NCI-H510A treated with DMSO at 0.1 percent for 48 hours (cell line): ENCODE results near the gene SLC26A5.
"Not testable (repeated sequence)": the region's sequence is repeated elsewhere in the genome, so short reads cannot be mapped to it uniquely, and the experiment has no call there.

Experiments used
- DNase-seq: peaks from one replicate; lab custom pipeline; 2025; lab: John Stamatoyannopoulos, UW

The SLC26A5 gene

GRCh38 chr7:103405789-103406613 lies 40.0 kb downstream of the SLC26A5 start:
- DNase-seq = not testable (repeated sequence)

GRCh38 chr7:103399687-103400086 lies 46.3 kb downstream of the SLC26A5 start:
- DNase-seq = not testable (repeated sequence)

- no peak for DNase-seq
Measured at GRCh38 chr7:103398483-103399127, 47.4 kb downstream of the SLC26A5 start.

- DNase-seq = no peak
Measured at GRCh38 chr7:103396471-103396870, 49.5 kb downstream of the SLC26A5 start.

GRCh38 chr7:103395071-103395470 lies 50.9 kb downstream of the SLC26A5 start:
- DNase-seq = no peak

- no peak for DNase-seq
Measured at GRCh38 chr7:103394566-103394965, 51.4 kb downstream of the SLC26A5 start.

GRCh38 chr7:103391976-103392375 lies 54.0 kb downstream of the SLC26A5 start:
- DNase-seq = no peak

- DNase-seq = no peak
Measured at GRCh38 chr7:103391150-103391549, 54.9 kb downstream of the SLC26A5 start.

GRCh38 chr7:103389263-103389662 lies 56.7 kb downstream of the SLC26A5 start:
- no peak for DNase-seq

GRCh38 chr7:103388469-103389140 lies 57.4 kb downstream of the SLC26A5 start:
- DNase-seq = no peak

- DNase-seq = no peak
Measured at GRCh38 chr7:103387242-103387641, 58.8 kb downstream of the SLC26A5 start.

GRCh38 chr7:103382032-103382402 lies 64.0 kb downstream of the SLC26A5 start:
- no peak for DNase-seq

GRCh38 chr7:103381280-103382031 lies 64.6 kb downstream of the SLC26A5 start:
- no peak for DNase-seq

GRCh38 chr7:103380395-103381191 lies 65.4 kb downstream of the SLC26A5 start:
- DNase-seq = no peak

- no peak for DNase-seq
Measured at GRCh38 chr7:103379270-103379975, 66.6 kb downstream of the SLC26A5 start.

GRCh38 chr7:103373866-103374643 lies 72.0 kb downstream of the SLC26A5 start:
- DNase-seq = no peak

- DNase-seq = no peak
Measured at GRCh38 chr7:103369432-103369831, 76.6 kb downstream of the SLC26A5 start.

GRCh38 chr7:103349805-103350204 lies 96.2 kb downstream of the SLC26A5 start:
- no peak for DNase-seq

- no peak for DNase-seq
Measured at GRCh38 chr7:103348959-103349358, 97.0 kb downstream of the SLC26A5 start.

GRCh38 chr7:103348452-103348851 lies 97.6 kb downstream of the SLC26A5 start:
- no peak for DNase-seq
